ENCODE results near the gene NBPF8. TPM values are rescaled to one million over a fixed set of nuclear protein-coding genes. Genes with fewer than 3 reads are reported as not detected.

NBPF8 gene, protein sequence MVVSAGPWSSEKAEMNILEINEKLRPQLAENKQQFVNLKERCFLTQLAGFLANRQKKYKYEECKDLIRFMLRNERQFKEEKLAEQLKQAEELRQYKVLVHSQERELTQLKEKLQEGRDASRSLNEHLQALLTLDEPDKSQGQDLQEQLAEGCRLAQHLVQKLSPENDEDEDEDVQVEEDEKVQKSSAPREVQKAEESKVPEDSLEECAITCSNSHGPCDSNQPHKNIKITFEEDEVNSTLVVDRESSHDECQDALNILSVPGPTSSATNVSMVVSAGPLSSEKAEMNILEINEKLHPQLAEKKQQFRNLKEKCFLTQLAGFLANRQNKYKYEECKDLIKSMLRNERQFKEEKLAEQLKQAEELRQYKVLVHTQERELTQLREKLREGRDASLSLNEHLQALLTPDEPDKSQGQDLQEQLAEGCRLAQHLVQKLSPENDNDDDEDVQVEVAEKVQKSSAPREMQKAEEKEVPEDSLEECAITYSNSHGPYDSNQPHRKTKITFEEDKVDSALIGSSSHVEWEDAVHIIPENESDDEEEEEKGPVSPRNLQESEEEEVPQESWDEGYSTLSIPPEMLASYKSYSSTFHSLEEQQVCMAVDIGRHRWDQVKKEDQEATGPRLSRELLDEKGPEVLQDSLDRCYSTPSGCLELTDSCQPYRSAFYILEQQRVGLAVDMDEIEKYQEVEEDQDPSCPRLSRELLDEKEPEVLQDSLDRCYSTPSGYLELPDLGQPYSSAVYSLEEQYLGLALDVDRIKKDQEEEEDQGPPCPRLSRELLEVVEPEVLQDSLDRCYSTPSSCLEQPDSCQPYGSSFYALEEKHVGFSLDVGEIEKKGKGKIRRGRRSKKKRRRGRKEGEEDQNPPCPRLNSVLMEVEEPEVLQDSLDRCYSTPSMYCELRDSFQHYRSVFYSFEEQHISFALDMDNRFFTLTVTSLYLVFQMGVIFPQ
- total RNA-seq, result 1 to 10 TPM; 3.8 to 8.7 TPM

DNA sequence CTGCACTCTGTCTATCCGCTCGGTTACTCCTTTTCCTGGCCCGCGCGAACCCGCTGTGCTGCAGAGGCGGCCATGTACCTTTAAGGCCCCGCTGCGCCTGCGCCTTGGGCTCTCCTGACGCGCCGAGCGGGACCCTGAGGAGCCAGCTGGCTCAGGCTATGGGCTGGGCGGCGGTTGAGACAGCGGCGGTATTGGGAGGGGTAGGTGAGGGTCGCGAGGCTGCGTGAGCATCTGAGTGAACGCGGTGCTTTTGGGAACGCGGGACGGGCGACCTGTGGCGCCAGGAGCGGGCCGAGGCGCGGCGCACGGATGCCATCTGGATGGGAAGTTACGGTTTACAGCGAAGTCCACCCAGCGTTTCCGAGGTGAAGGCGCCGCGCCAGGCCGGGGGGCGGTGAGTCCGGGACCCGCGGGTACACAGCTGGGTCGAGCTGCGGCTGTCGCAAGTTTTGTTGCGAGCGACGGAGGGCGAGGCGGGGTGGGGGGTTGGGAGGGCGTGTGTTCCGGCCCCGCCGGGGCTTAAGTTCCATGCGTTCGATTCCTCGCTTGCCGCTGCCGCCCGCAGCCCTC is at the start of gene NBPF8:
Gene NBPF8, plus strand, starts transcription at position 125 of the 570 bp plus-strand sequence. CDS start 21,488 bp downstream, outside the sequence.

Other genes with a start within 250 kb of the NBPF8 start
- gene SEC22B, start 238.5 kb upstream of the NBPF8 start, total RNA-seq, result 10 to 100 TPM; 30.6 to 31.0 TPM

All from melanocyte of skin (primary cell).